ENCODE results near the gene CROCC2. TPM values are rescaled to one million over a fixed set of nuclear protein-coding genes. Genes with fewer than 3 reads are reported as not detected.
A peak's percentile ranks its signal among the peaks of the same experiment; 100 is the strongest.

The CROCC2 gene
- total RNA-seq, 6 donors from 2014 or later, result 0.23 to 17.8 (median 7.6) TPM

DNA sequence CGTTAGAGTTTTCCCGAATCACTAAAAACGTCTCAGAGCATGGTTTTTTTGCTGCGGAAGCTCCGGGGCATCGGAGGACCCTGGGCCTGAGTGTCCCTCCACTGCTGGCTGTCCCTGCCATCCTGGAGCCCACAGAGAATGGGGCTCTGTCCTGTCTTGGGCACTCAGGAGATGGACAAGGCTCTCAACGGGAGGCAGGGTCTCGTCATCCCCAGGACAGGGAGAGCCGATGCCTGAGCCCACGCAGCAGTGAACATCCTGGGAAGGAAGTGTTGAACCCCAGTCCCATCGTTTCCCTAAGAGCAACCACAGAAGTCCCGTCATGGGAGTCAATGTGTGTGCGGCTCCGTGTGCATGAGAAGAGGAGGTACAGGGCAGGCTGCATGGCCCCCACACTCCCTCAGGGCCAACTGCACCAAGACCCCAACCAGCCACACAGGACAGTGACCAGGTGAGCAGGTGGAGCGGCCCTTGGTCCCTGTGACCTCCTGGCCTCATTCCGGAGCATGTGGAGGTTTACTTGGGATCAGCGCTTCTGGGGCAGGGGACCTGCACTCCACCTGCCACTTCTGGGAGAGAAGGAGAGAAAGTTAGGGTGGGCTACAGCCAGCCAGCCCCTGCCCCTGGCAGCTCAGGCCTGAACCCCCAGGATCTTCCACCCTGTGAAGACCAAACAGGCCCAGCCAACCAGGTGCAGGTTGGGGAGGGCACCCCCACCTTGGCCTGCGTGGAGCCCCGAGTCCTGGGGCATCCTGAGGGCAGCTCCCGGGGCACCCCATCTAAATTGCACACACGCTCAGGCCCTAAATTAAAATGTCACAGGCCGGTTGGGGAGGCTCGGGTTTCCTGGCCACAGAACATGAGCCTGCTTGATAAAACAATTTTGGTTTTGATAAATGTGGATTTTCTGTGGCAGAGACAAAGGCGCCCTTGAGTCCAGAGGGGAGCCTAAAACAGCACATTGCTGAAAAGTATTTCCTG, 89.2 kb downstream of the CROCC2 start:
- peaks cover 34 to 51% (median 46%) of the 10 kb centered on the region in 4 donors for H3K4me1 ChIP-seq

DNA sequence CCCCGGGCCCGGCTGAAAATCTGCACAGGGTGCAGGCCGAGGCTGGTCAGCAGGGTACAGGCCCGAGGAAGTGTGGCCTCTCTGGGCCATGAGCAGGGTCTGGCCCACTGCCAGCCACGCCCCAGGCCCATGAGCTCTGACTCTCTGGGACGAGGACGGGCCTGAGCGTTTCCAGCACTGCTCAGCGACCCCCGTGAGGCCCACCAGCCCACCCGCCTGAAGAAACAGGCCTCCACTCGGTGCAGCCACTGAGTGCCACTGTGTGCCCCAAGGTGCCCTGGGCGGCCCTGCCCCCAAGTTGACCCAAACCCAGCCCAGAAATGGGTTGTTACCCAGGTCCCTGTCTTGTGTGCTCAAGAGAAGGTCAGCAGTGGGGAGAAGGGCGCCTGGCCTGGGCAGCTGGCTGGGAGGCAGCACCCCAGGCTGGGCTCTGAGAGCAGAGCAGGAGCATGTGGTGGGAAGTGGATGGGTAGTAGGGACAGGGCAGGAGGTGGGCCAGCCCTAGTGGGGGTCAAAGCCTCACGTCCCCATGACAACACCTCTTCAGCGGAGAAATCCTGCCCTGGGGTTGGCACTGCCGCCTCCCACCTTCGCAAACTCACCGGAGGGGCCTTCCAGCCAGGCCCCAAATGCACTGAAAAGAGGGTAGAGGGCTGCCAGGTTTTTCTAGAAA, 90.2 kb downstream of the CROCC2 start:
- no peak for TF ChIP-seq EP300 (IDR thresholded peaks at IDR 0.05)
- TF ChIP-seq POLR2AphosphoS5 (IDR thresholded peaks at IDR 0.05), result no peak
- TF ChIP-seq POLR2A (IDR thresholded peaks at IDR 0.05), result no peak
- TF ChIP-seq, protein P1, sequence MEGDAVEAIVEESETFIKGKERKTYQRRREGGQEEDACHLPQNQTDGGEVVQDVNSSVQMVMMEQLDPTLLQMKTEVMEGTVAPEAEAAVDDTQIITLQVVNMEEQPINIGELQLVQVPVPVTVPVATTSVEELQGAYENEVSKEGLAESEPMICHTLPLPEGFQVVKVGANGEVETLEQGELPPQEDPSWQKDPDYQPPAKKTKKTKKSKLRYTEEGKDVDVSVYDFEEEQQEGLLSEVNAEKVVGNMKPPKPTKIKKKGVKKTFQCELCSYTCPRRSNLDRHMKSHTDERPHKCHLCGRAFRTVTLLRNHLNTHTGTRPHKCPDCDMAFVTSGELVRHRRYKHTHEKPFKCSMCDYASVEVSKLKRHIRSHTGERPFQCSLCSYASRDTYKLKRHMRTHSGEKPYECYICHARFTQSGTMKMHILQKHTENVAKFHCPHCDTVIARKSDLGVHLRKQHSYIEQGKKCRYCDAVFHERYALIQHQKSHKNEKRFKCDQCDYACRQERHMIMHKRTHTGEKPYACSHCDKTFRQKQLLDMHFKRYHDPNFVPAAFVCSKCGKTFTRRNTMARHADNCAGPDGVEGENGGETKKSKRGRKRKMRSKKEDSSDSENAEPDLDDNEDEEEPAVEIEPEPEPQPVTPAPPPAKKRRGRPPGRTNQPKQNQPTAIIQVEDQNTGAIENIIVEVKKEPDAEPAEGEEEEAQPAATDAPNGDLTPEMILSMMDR (IDR thresholded peaks at IDR 0.05), result no peak
- no peaks in the 10 kb centered on the region for H3K27me3 ChIP-seq
- no peak overlapping the region for H3K4me3 ChIP-seq
- peaks cover 0 to under 1% (median 0%) of the 10 kb centered on the region in 4 donors for H3K36me3 ChIP-seq
- peak overlapping the region in 2 of 4 donors; percentile 89 for H3K27ac ChIP-seq
- peak in 1 of 2 donors; percentile 21 for DNase-seq
- H3K9me3 ChIP-seq, result no peaks in the 10 kb centered on the region
- 62 to 83% methylated on average over 11 to 19 of the region's 19 CpGs for WGBS, 2 donors
- H3K4me1 ChIP-seq, result peaks cover 35 to 56% (median 51%) of the 10 kb centered on the region in 4 donors
- ATAC-seq (ENCODE audit: low FRiP score in 2 of 2), result no peak

More for the DNA sequence above, 89.2 kb downstream of the CROCC2 start:
- Histone ChIP-seq H3K27me3 (no peaks in the 10 kb centered on the region), H3K36me3 (no peaks in the 10 kb centered on the region), H3K4me3 (no peak overlapping the region), H3K9me3 (no peaks in the 10 kb centered on the region), H3K27ac (peak overlapping the region in 2 of 4 donors; percentile 21 to 33)
- ATAC-seq (ENCODE audit: low FRiP score in 2 of 2), result no peak
- WGBS, 2 donors, result 73 to 92% methylated on average over 16 to 24 of the region's 24 CpGs
- peak in 1 of 2 donors; percentile 18 for DNase-seq
- TF ChIP-seq EP300 (IDR thresholded peaks at IDR 0.05) (no peak), POLR2A (IDR thresholded peaks at IDR 0.05) (no peak), POLR2AphosphoS5 (IDR thresholded peaks at IDR 0.05) (no peak)
- TF ChIP-seq, protein P1 (IDR thresholded peaks at IDR 0.05), result no peak

DNA sequence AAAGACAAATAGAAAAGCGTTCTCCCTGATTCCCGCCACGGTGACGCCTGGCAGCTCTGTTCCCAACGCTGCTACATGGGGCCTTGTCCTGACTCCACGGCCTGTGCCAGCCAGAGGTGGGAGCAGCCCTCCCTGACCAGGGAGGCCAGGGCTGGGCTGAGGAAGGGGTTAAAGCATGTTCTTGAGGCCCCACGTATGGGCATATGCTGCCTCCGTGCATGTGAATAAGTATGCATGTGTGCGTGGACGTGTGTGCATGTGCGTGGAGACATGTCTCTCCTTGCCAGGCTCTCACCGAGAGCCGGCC, 90.7 kb downstream of the CROCC2 start:
- Histone ChIP-seq H3K9me3 (no peaks in the 10 kb centered on the region), H3K27ac (peak overlapping the region in 3 of 4 donors; percentile 89), H3K4me3 (no peak overlapping the region), H3K36me3 (peaks cover 0 to 5% (median 0%) of the 10 kb centered on the region in 4 donors), H3K27me3 (no peaks in the 10 kb centered on the region), H3K4me1 (peaks cover 34 to 56% (median 49%) of the 10 kb centered on the region in 4 donors)
- 77 to 88% methylated on average over 5 to 11 of the region's 13 CpGs for WGBS, 2 donors
- no peak for ATAC-seq (ENCODE audit: low FRiP score in 2 of 2)
- TF ChIP-seq, protein P1 (IDR thresholded peaks at IDR 0.05), result no peak
- TF ChIP-seq POLR2A (IDR thresholded peaks at IDR 0.05) (no peak), EP300 (IDR thresholded peaks at IDR 0.05) (no peak), POLR2AphosphoS5 (IDR thresholded peaks at IDR 0.05) (no peak)
- peak in 1 of 2 donors; percentile 20 for DNase-seq

DNA sequence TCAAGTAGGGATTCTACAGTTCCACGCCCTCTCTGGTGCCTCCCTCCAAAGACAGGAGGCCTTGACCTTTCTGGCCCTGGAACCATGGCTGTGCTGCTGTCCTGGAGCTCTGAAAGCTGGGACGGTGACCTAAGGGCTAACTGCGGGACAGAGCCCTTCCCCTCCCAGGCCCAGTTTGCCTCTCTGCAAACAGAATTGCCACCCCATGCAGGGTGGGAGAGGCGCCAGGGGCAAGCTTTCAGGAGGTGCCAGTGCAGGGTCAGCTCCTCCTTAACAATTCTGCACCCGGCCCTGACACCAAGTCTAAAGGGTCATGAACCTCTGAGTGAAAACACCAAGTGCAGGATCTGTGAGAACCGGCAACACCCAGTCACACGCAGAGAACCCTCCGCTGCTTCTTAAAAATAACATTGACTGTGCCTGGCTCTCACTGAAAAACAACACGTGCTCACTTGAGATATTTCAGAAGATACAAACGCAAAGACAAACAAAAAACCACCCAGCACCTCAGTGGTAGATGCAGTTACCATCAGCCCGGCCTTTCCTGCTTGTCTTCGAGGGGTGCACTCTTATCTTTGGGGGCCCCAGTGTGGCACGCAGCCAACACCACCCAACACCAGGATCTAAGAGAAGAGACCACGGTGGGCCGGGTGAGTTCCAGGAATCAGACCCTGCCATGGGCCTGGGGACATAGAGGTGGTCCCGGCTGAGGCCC, 91.2 kb downstream of the CROCC2 start:
- DNase-seq, result peak in 1 of 2 donors; percentile 56
- 30 to 39% methylated on average over 3 to 16 of the region's 16 CpGs for WGBS, 2 donors
- ATAC-seq (ENCODE audit: low FRiP score in 2 of 2), result no peak

More for the DNA sequence above, 91.2 kb downstream of the CROCC2 start:
- H3K4me1 ChIP-seq, result peaks cover 30 to 56% (median 46%) of the 10 kb centered on the region in 4 donors
- no peaks in the 10 kb centered on the region for H3K9me3 ChIP-seq
- peak overlapping the region; percentile 83 to 89 (median 89) for H3K27ac ChIP-seq
- peak overlapping the region in 3 of 4 donors; percentile 76 to 83 (median 81) for H3K4me3 ChIP-seq
- TF ChIP-seq POLR2AphosphoS5 (IDR thresholded peaks at IDR 0.05) (no peak), EP300 (IDR thresholded peaks at IDR 0.05) (no peak), POLR2A (IDR thresholded peaks at IDR 0.05) (no peak)
- TF ChIP-seq, protein P1 (IDR thresholded peaks at IDR 0.05), result no peak
- H3K27me3 ChIP-seq, result no peaks in the 10 kb centered on the region
- peaks cover 0 to 10% (median 0%) of the 10 kb centered on the region in 4 donors for H3K36me3 ChIP-seq
